ENCODE results near the gene EVC2.

GRCh38 chr4:5566526-5566925, 141.8 kb downstream of the EVC2 start:
- TF ChIP-seq CTCF (IDR thresholded peaks at IDR 0.05) (no peak), POLR2A (IDR thresholded peaks at IDR 0.05) (no peak)
